Measurements from ENCODE around the gene DNAJC3.

DNAJC3 gene

GRCh38 chr13:95642028-95642621 lies 34.8 kb upstream of the DNAJC3 start:
- TF ChIP-seq, protein P1, sequence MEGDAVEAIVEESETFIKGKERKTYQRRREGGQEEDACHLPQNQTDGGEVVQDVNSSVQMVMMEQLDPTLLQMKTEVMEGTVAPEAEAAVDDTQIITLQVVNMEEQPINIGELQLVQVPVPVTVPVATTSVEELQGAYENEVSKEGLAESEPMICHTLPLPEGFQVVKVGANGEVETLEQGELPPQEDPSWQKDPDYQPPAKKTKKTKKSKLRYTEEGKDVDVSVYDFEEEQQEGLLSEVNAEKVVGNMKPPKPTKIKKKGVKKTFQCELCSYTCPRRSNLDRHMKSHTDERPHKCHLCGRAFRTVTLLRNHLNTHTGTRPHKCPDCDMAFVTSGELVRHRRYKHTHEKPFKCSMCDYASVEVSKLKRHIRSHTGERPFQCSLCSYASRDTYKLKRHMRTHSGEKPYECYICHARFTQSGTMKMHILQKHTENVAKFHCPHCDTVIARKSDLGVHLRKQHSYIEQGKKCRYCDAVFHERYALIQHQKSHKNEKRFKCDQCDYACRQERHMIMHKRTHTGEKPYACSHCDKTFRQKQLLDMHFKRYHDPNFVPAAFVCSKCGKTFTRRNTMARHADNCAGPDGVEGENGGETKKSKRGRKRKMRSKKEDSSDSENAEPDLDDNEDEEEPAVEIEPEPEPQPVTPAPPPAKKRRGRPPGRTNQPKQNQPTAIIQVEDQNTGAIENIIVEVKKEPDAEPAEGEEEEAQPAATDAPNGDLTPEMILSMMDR (IDR thresholded peaks at IDR 0.05) = no peak

GRCh38 chr13:95642999-95643398 lies 33.9 kb upstream of the DNAJC3 start:
- TF ChIP-seq, protein P1 (IDR thresholded peaks at IDR 0.05) = no peak

DNA sequence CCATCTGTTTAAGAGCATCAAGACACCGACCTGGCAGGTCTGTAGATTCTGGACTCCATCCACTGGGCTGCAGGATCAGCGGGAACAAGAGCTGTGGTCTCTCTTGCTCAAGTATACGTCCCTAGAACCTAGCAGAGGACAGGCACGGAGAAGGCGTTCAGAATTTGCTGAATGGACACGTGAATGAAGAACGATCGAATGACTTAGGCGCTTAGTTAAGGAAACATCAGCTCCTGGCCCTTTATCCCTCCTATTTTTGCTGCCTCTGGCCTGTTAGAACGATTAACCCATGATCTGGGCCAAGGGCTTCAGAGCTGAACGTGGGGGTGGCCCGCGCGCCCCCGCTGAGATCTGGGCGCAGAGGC lies 33.4 kb upstream of the DNAJC3 start:
- TF ChIP-seq, protein P1 (IDR thresholded peaks at IDR 0.05) = no peak

DNA sequence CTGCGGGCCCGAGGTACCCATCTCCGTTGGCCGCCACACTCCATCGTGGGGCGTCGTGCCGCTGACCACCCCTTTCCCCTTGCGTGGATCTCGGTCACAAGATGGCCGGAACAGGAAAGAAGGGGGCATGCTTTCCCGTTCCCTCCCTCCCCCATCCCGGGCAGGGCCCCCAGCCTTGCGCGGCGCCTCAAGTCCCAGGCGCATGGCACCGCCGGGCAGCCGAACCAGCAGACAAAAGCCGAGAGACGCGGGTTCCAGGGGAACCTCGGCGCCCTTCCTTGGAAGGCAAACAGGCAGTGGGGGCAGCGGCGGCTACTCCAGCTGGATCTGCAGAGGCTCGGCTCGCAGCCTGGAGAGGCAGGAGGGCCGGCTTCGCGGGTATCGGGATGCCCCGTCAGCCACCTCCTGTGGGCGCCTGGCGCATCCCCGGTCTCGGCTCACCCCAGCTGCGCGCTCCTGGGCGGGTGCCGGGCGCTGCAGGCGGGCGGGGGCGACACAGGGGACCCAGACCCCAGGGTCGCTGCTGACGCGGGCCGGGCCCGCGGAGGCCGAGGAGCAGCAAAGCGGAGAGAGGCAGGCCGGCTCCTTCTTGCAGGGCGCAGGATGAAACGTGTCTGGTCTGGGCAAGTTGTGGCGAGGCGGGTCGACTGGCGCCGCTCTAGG lies 32.9 kb upstream of the DNAJC3 start:
- TF ChIP-seq, protein P1 (IDR thresholded peaks at IDR 0.05) = no peak

GRCh38 chr13:95644601-95645052 lies 32.3 kb upstream of the DNAJC3 start, which contains the start of gene DZIP1:
TSS of gene DZIP1 (minus strand) at chr13:95644706. CDS start at chr13:95642029, 2,677 bp downstream.
- TF ChIP-seq, protein P1 (IDR thresholded peaks at IDR 0.05) = no peak

- TF ChIP-seq, protein P1 (IDR thresholded peaks at IDR 0.05) = no peak
Observed at GRCh38 chr13:95647321-95647720, 29.6 kb upstream of the DNAJC3 start.

DNA sequence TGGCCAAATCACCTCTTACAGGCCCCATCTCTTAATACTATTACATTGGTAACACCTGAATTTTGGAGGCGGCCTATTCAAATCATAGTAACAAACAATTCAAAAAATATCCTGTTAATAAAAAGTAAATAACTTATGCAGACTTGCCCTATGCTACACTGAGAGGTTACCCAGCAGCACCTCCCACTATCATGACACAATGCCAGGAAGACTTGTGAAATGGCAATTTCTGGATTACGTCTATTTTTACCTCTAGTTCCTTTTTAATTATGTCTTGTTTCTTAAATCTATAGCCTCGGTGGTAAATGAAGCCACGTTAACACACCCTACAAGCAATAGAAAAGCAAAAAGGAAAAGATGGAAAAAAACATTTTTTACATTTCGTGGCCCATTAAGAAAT lies 26.2 kb upstream of the DNAJC3 start:
- TF ChIP-seq, protein P1 (IDR thresholded peaks at IDR 0.05) = no peak
